GM12874 (cell line): ENCODE data around the gene RABL3.

Experiments used
- TF ChIP-seq, protein P1 (sequence below): IDR thresholded peaks from 2 replicates; pipeline ENCODE4 v1.5.1; 2011; ENCODE audit warnings: low read depth, mild to moderate bottlenecking, control low read depth, low read length, moderate library complexity; ENCODE audit not compliant: insufficient read depth

RABL3 gene

GRCh38 chr3:120649830-120650233 lies 92.5 kb downstream of the RABL3 start:
- TF ChIP-seq, protein P1, sequence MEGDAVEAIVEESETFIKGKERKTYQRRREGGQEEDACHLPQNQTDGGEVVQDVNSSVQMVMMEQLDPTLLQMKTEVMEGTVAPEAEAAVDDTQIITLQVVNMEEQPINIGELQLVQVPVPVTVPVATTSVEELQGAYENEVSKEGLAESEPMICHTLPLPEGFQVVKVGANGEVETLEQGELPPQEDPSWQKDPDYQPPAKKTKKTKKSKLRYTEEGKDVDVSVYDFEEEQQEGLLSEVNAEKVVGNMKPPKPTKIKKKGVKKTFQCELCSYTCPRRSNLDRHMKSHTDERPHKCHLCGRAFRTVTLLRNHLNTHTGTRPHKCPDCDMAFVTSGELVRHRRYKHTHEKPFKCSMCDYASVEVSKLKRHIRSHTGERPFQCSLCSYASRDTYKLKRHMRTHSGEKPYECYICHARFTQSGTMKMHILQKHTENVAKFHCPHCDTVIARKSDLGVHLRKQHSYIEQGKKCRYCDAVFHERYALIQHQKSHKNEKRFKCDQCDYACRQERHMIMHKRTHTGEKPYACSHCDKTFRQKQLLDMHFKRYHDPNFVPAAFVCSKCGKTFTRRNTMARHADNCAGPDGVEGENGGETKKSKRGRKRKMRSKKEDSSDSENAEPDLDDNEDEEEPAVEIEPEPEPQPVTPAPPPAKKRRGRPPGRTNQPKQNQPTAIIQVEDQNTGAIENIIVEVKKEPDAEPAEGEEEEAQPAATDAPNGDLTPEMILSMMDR = no peak

- TF ChIP-seq, protein P1 = no peak
These were observed 94.0 kb downstream of the RABL3 start for GRCh38 chr3:120648290-120648689.

GRCh38 chr3:120646771-120647432 lies 95.4 kb downstream of the RABL3 start:
- TF ChIP-seq, protein P1 = no peak

DNA sequence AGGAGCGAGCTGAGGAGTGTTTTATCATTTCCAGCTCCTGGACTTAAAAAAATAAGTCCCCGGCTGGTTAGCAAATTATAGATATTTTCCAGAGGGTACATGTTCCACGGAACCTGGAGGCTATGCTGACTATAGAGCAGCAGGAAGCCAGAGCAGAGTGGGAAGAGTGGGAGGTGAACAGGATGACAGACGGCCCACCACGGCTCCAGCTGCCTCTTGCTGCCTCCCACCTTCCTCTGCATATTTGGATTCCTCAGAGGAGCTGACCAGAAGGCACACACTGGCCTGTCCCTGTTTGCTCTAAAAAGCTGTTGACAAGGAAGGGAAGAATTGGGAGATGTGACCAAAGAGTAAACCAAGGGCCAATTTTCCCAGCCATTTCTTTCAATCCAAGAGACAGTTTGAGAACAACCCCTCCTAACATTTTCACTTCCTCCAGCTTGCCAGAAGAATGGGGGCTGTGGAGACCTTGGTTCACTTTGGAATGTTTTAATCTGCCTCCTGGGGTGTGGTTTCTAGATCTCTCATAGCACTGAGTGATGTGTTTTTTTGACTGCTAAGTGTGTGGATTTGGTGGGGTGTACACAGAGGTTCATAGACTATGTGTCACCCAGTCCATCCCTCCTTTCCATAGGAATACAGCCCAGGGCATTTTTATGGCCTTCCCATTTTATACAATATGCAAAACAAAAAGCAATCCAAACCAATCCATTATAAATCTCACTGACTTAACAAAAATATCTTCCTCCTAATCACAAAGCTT lies 97.1 kb downstream of the RABL3 start:
- TF ChIP-seq, protein P1 = no peak

DNA sequence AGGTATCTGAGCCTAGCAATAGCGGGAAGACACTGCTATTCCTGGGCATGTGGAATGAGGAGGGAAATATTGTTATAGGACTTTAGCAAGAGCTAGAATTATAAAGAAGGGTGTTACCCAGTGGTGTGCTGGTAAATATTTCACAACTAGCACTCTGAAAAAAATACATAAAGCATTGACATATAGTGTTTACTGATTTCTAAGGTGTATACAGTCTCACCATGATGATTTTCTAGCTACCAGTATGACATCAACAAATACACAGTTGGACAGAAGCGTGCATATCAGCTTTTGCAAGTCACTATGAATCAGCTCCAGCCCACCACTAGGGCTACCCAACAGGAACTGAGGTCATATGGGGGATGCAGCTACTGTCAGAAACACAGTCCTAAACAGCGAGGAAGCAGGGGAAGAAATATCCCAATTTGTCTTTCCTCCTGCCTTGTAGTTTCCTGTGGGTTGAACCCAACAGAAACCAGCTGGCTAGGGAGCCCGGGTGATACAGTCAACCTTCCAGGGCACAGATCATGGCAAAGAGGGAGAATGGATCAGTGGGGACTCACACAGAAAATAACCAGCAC lies 99.9 kb downstream of the RABL3 start:
- TF ChIP-seq, protein P1 = no peak

- TF ChIP-seq, protein P1 = no peak
These were observed 100.5 kb downstream of the RABL3 start for GRCh38 chr3:120641696-120642246.

GRCh38 chr3:120640231-120640630 lies 102.1 kb downstream of the RABL3 start:
- TF ChIP-seq, protein P1 = no peak
